HS-5 (cell line): ENCODE data around the gene CELA2B.
"Not testable (repeated sequence)": the region's sequence is repeated elsewhere in the genome, so short reads cannot be mapped to it uniquely, and the experiment has no call there.

Source experiments
- DNase-seq: peaks from one replicate; pipeline ENCODE4 v3.0.0-alpha.2; 2012; ENCODE audit warnings: low read depth

The CELA2B gene

GRCh38 chr1:15475752-15476314 lies at the start of gene CELA2B:
TSS of gene CELA2B (plus strand) at chr1:15476104. CDS start at chr1:15476126, 22 bp downstream.
- DNase-seq = no peak

- DNase-seq = no peak
Observed at GRCh38 chr1:15426492-15427279, 49.2 kb upstream of the CELA2B start.

- no peak for DNase-seq
Observed at GRCh38 chr1:15427280-15427666, 48.6 kb upstream of the CELA2B start.

GRCh38 chr1:15428252-15428651 lies 47.7 kb upstream of the CELA2B start:
- DNase-seq = not testable (repeated sequence)

GRCh38 chr1:15428815-15429435 lies 47.0 kb upstream of the CELA2B start:
- DNase-seq = no peak

GRCh38 chr1:15429701-15430149 lies 46.2 kb upstream of the CELA2B start:
- no peak for DNase-seq

GRCh38 chr1:15430787-15431570 lies 44.9 kb upstream of the CELA2B start:
- no peak for DNase-seq

GRCh38 chr1:15431571-15431948 lies 44.3 kb upstream of the CELA2B start:
- DNase-seq = no peak

GRCh38 chr1:15432324-15432723 lies 43.6 kb upstream of the CELA2B start:
- no peak for DNase-seq

GRCh38 chr1:15433471-15433870 lies 42.4 kb upstream of the CELA2B start:
- no peak for DNase-seq

- DNase-seq = not testable (repeated sequence)
Observed at GRCh38 chr1:15434739-15435138, 41.2 kb upstream of the CELA2B start.

- no peak for DNase-seq
Observed at GRCh38 chr1:15435239-15436077, 40.4 kb upstream of the CELA2B start.

GRCh38 chr1:15436881-15437442 lies 38.9 kb upstream of the CELA2B start:
- DNase-seq = no peak

- no peak for DNase-seq
Observed at GRCh38 chr1:15439325-15439724, 36.6 kb upstream of the CELA2B start.

GRCh38 chr1:15440357-15440756 lies 35.5 kb upstream of the CELA2B start:
- no peak for DNase-seq

GRCh38 chr1:15441247-15441646 lies 34.7 kb upstream of the CELA2B start:
- DNase-seq = no peak

- no peak for DNase-seq
Observed at GRCh38 chr1:15442119-15442518, 33.8 kb upstream of the CELA2B start.

GRCh38 chr1:15442759-15443158 lies 33.1 kb upstream of the CELA2B start:
- no peak for DNase-seq

GRCh38 chr1:15443281-15443680 lies 32.6 kb upstream of the CELA2B start:
- no peak for DNase-seq

- DNase-seq = no peak
Observed at GRCh38 chr1:15444468-15445389, 31.2 kb upstream of the CELA2B start.
